NCI-H82 treated with DMSO at 0.1 percent for 48 hours (cell line): ENCODE results near the gene EXD3.

Experiments
- DNase-seq: peaks from one replicate; lab custom pipeline; 2025; ENCODE audit not compliant: unreplicated experiment; lab: John Stamatoyannopoulos, UW

The EXD3 gene

GRCh38 chr9:137276473-137277328, 146.3 kb downstream of the EXD3 start:
- no peak for DNase-seq

- no peak for DNase-seq
Observed at GRCh38 chr9:137275588-137276472, 147.1 kb downstream of the EXD3 start.

GRCh38 chr9:137275203-137275587, 147.8 kb downstream of the EXD3 start:
- no peak for DNase-seq

- no peak for DNase-seq
Observed at GRCh38 chr9:137273611-137274320, 149.2 kb downstream of the EXD3 start.

- DNase-seq: no peak
Observed at GRCh38 chr9:137273095-137273490, 149.9 kb downstream of the EXD3 start.

GRCh38 chr9:137272241-137273094, 150.5 kb downstream of the EXD3 start:
- DNase-seq: no peak

- DNase-seq: no peak
Observed at GRCh38 chr9:137271696-137272076, 151.3 kb downstream of the EXD3 start.

GRCh38 chr9:137270929-137271695, 151.8 kb downstream of the EXD3 start:
- no peak for DNase-seq

GRCh38 chr9:137269231-137269772, 153.7 kb downstream of the EXD3 start:
- DNase-seq: no peak

- DNase-seq: no peak
Observed at GRCh38 chr9:137268538-137269201, 154.3 kb downstream of the EXD3 start.

GRCh38 chr9:137267933-137268355, 155.0 kb downstream of the EXD3 start:
- DNase-seq: no peak

- no peak for DNase-seq
Observed at GRCh38 chr9:137266585-137267453, 156.1 kb downstream of the EXD3 start.

GRCh38 chr9:137266162-137266527, 156.8 kb downstream of the EXD3 start:
- DNase-seq: no peak

GRCh38 chr9:137265496-137266161, 157.3 kb downstream of the EXD3 start:
- no peak for DNase-seq

GRCh38 chr9:137264067-137264466, 158.9 kb downstream of the EXD3 start:
- no peak for DNase-seq

GRCh38 chr9:137263506-137263905, 159.5 kb downstream of the EXD3 start:
- DNase-seq: no peak

- DNase-seq: no peak
Observed at GRCh38 chr9:137262909-137263285, 160.1 kb downstream of the EXD3 start.
